ENCODE data around the gene BBS2.

DNA sequence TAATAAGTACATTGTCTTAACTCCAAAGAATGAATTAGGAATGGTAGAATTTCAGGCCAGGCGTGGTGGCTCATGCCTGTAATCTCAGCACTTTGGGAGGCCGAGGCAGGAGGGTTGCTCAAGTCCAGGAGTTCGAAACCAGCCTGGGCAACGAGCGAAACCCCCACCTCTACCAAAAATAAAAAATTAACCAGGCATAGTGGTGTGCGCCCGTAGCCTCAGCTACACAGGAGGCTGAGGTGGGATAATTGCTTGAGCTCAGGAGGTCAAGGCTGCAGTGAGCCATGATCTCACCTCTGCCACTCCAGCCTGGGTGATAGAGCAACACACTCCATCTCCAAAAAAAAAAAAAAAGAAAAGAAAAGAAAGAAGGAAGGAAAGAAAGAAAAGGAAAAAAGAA, 18.5 kb upstream of the BBS2 start:
- TF ChIP-seq, protein P1, sequence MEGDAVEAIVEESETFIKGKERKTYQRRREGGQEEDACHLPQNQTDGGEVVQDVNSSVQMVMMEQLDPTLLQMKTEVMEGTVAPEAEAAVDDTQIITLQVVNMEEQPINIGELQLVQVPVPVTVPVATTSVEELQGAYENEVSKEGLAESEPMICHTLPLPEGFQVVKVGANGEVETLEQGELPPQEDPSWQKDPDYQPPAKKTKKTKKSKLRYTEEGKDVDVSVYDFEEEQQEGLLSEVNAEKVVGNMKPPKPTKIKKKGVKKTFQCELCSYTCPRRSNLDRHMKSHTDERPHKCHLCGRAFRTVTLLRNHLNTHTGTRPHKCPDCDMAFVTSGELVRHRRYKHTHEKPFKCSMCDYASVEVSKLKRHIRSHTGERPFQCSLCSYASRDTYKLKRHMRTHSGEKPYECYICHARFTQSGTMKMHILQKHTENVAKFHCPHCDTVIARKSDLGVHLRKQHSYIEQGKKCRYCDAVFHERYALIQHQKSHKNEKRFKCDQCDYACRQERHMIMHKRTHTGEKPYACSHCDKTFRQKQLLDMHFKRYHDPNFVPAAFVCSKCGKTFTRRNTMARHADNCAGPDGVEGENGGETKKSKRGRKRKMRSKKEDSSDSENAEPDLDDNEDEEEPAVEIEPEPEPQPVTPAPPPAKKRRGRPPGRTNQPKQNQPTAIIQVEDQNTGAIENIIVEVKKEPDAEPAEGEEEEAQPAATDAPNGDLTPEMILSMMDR (IDR thresholded peaks at IDR 0.05): no peak
- TF ChIP-seq POLR2A (IDR thresholded peaks at IDR 0.05) (no peak), EP300 (IDR thresholded peaks at IDR 0.05) (no peak)

Measured in tibial nerve (tissue), 4 donors.